IPS-15b (cell line): ENCODE results near the gene ETV6.

Experiments
- H3K27me3 ChIP-seq: one replicate; pipeline ENCODE4 v1.6.1; 2013; ENCODE audit warnings: low read length; ENCODE audit not compliant: control insufficient read depth, insufficient read depth
- H3K36me3 ChIP-seq: one replicate; pipeline ENCODE4 v1.6.1; 2013; ENCODE audit warnings: low read length; ENCODE audit not compliant: control insufficient read depth, insufficient read depth
- H3K4me1 ChIP-seq: one replicate; pipeline ENCODE4 v1.6.1; 2013; ENCODE audit warnings: mild to moderate bottlenecking, low read length; ENCODE audit not compliant: control insufficient read depth, insufficient read depth
- H3K4me3 ChIP-seq: one replicate; pipeline ENCODE4 v1.5.1; 2013; ENCODE audit warnings: low read depth, low read length
- H3K9ac ChIP-seq: one replicate; pipeline ENCODE4 v1.6.1; 2013; ENCODE audit warnings: low read depth, mild to moderate bottlenecking, low read length
- H3K9me3 ChIP-seq: one replicate; pipeline ENCODE4 v1.6.1; 2013; ENCODE audit warnings: mild to moderate bottlenecking, low read length; ENCODE audit not compliant: control insufficient read depth, insufficient read depth

Gene ETV6

GRCh38 chr12:11767798-11768197 lies 118.3 kb downstream of the ETV6 start:
- H3K9ac ChIP-seq: no peak overlapping the region
- H3K4me3 ChIP-seq: no peak overlapping the region
- no peaks in the 10 kb centered on the region for H3K9me3 ChIP-seq
- no peaks in the 10 kb centered on the region for H3K27me3 ChIP-seq
- H3K36me3 ChIP-seq: no peaks in the 10 kb centered on the region
- peaks cover 10% of the 10 kb centered on the region for H3K4me1 ChIP-seq

- no peaks in the 10 kb centered on the region for H3K27me3 ChIP-seq
- H3K9me3 ChIP-seq: no peaks in the 10 kb centered on the region
- H3K36me3 ChIP-seq: no peaks in the 10 kb centered on the region
- peaks cover 9% of the 10 kb centered on the region for H3K4me1 ChIP-seq
- no peak overlapping the region for H3K4me3 ChIP-seq
- H3K9ac ChIP-seq: no peak overlapping the region
Observed at GRCh38 chr12:11768233-11768965, 118.9 kb downstream of the ETV6 start.

GRCh38 chr12:11769723-11770514 lies 120.4 kb downstream of the ETV6 start:
- Histone ChIP-seq H3K9me3 (no peaks in the 10 kb centered on the region), H3K27me3 (no peaks in the 10 kb centered on the region), H3K4me1 (peaks cover 9% of the 10 kb centered on the region), H3K36me3 (no peaks in the 10 kb centered on the region), H3K4me3 (no peak overlapping the region), H3K9ac (no peak overlapping the region)

DNA sequence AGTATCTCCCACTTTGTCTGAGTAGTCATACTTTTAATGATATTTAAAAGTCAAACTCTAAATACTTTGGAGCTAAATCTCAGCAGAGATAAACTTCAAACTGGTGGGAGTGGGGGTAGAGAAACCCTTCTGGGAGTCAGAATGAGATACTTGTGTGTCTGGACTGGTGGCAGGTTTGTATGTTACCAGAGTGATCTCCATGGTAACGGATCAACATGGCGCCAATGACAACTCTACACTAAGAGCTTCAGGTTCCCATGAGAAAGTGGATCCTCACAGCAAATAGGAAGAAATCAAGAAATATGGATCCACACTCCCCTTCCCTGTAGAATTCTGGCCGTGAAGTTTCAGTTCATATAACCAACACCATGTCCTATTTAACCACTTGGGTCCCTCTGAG lies 121.9 kb downstream of the ETV6 start:
- Histone ChIP-seq H3K9me3 (no peaks in the 10 kb centered on the region), H3K27me3 (no peaks in the 10 kb centered on the region), H3K4me3 (no peak overlapping the region), H3K36me3 (no peaks in the 10 kb centered on the region), H3K9ac (no peak overlapping the region), H3K4me1 (no peaks in the 10 kb centered on the region)

DNA sequence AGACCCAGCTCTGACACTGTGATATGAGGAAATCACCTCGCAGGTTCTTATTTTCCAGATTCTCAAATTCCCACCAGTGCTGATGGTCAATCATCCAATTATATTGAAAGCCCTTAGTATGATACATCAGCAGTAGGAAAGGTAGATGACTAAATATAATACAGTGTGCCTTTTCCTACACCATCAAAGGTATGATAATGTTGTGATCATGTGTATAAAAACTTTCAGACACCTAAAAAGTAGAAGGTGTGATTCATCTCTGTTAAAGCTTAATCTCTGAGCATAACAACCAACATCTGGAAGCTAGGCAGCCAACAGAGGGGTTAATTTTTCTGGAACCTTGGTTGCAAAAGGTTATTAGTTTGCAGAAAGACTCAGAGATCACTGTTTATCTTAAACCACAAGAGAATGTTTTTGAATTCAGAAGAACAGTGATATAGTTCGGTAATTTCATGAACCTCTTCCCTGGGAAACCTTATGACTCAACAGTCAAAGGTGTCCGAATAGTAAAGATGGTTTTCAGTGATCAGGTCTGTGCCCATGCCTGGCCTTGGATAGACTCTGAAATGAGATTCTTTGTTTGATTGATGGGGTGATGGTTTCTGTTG lies 122.5 kb downstream of the ETV6 start:
- H3K9me3 ChIP-seq: no peaks in the 10 kb centered on the region
- H3K9ac ChIP-seq: no peak overlapping the region
- no peak overlapping the region for H3K4me3 ChIP-seq
- no peaks in the 10 kb centered on the region for H3K27me3 ChIP-seq
- H3K36me3 ChIP-seq: no peaks in the 10 kb centered on the region
- no peaks in the 10 kb centered on the region for H3K4me1 ChIP-seq

DNA sequence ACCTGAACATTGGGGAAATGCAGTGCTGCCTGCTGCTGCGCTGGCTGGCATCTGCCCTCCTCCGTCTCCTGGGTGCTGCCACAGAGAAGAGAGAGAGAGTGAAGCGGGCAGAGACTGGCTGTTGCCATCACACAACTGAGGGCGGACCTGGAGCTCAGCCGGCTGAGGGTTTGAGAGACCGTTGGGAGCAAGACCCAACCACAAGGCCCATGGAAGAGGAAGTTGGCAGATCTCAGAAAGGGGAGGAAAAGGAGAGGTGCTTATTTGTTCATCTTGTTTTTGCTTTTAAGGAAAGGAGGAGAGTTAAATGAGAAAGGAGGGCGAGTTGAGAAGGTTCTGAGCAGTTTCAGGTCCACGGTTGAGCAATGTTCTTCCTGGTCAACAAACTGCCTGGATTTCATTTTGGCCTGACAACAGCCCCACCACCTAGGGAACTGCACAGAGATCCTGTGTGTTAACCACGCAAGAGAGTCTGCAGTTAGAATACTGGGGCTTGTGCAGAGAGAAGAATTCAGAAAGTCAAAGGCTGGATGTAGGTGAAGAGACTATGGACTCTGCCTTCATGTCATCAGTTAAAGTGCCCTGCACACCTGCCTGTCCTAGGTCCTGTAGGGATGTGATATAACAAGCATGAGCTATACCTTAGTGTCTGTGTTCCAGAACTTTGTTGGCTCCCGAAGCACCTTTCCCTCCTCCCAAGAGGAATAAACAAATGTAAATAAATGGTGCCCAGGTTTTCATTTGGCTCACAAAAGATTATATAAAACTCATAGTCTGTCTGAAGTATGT lies 124.6 kb downstream of the ETV6 start:
- Histone ChIP-seq H3K9me3 (no peaks in the 10 kb centered on the region), H3K4me3 (no peak overlapping the region), H3K36me3 (no peaks in the 10 kb centered on the region), H3K9ac (no peak overlapping the region), H3K4me1 (no peaks in the 10 kb centered on the region), H3K27me3 (no peaks in the 10 kb centered on the region)

DNA sequence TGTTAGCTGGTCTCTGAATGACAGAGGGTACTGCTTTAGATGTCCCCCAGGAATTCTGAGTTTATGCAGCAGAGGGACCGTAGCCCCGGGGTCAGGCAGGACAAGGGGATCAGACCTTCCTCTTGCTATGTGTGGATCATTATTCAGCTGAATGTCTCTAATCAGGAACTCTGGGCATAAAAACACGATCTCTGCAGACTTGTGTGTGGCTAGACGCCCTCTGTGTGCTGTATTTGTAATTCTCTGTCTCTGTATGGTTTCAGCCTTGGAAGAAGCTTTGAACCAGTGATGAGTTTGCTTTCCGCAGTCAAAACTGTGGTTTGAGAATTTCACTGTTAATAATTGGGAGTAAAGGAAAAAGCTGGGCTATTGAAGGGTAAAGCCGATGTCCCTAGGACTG lies 125.3 kb downstream of the ETV6 start:
- H3K36me3 ChIP-seq: no peaks in the 10 kb centered on the region
- H3K4me1 ChIP-seq: no peaks in the 10 kb centered on the region
- H3K9ac ChIP-seq: no peak overlapping the region

GRCh38 chr12:11776316-11776715 lies 126.8 kb downstream of the ETV6 start:
- no peaks in the 10 kb centered on the region for H3K4me1 ChIP-seq
- H3K27me3 ChIP-seq: no peaks in the 10 kb centered on the region
- H3K9ac ChIP-seq: no peak overlapping the region
- H3K4me3 ChIP-seq: no peak overlapping the region
- no peaks in the 10 kb centered on the region for H3K36me3 ChIP-seq
- no peaks in the 10 kb centered on the region for H3K9me3 ChIP-seq

More for the DNA sequence above, 125.3 kb downstream of the ETV6 start:
- Histone ChIP-seq H3K27me3 (no peaks in the 10 kb centered on the region), H3K4me3 (no peak overlapping the region), H3K9me3 (no peaks in the 10 kb centered on the region)

DNA sequence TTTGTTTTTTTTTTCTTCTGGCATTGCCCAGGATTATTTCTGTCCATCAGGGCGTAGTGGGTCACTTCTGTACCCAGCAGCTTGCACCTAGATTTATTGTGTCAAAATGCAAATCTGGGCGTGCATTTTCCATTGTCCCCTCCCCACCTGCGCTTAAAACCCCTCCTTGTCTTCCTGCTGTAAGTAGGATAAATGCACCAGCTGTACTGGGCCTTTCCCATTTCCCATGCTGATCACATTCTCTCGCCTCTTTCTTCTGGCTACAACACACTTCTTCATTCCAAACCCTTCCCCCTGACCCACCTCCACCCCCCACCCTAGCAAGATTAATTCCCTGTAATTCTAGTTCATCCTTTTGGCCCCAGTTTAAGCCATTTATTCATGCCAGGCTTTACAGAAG lies 128.0 kb downstream of the ETV6 start:
- Histone ChIP-seq H3K4me3 (no peak overlapping the region), H3K27me3 (no peaks in the 10 kb centered on the region), H3K9ac (no peak overlapping the region), H3K4me1 (no peaks in the 10 kb centered on the region), H3K9me3 (no peaks in the 10 kb centered on the region), H3K36me3 (no peaks in the 10 kb centered on the region)

DNA sequence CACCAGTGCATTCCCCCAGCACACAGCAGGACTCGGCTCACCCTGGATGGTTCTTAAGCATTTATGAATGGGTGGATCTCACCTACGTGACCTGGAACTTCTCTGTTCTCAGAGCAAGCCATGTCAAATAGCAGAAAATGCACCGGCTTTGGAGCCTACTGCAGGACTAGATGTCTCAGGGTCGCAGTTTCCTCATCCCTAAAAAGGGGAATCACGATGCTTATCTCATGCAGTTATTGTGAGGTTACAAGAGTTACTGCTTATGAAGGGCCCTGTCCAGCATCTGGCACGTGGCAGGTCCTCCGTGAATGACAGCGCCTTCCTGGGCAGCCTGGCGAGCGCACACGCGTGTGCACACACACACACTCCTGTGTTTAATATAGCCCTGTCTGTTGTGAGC lies 128.5 kb downstream of the ETV6 start:
- Histone ChIP-seq H3K4me3 (no peak overlapping the region), H3K27me3 (no peaks in the 10 kb centered on the region), H3K9me3 (no peaks in the 10 kb centered on the region), H3K36me3 (no peaks in the 10 kb centered on the region), H3K4me1 (no peaks in the 10 kb centered on the region), H3K9ac (no peak overlapping the region)
